GM21381 (cell line): ENCODE results near the gene FGF13.

Source experiments
- ATAC-seq: cut with Tn5 transposase; IDR thresholded peaks from one replicate; pipeline ENCODE4 v1.9.1; 2021; ENCODE audit warnings: mild to moderate bottlenecking, moderate library complexity; ENCODE audit not compliant: unreplicated experiment

FGF13 gene

DNA sequence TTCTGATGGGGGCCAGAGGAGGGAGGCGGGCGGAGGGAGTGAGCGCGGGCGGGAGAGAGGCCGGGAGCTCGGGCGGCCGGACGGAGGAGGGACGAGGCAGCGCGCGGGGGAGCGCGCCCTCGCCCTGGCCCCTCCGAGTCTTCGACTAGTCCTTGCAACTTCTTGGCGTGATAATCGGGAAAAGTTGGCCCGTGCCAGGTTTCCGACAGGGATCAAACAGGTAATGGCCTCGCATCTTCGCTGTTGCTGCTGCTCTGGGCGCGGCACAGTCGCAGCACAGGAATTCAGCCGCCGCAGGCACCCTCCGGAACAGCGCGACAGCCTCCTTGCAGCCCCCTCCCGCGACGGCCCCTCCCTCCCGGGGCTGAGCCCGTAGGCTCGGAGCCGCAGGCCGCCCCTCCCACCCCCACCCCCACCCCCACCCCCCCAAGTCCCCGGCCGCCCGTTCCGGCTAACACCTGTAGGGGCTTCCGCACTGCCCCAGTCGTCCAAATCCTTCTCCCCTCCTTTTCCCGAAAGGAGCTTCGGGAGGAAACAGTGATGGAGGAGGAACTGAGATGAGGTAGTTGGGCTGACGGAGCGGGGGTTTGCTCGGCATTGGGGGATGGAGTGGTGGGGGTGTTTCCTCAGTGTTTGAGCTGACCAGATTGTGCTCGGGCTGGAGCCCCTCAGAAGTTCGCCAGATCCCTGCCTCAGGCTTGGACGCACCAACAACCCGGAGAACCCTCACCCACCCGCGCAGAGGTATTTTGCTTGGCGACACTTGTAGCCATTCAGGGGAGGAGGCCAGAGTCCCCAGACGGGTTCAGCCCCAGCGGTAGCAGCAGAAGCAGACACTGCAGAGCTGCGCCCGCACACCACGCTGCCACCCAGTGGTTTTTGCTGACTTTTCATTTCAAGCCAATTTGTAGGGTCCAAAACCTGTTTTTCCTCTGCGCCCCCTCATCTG is at the start of gene FGF13:
TSS of gene FGF13 (minus strand) at position 319 of the 949 bp plus-strand sequence. CDS start 714 bp downstream, outside the sequence.
- ATAC-seq: no peak

DNA sequence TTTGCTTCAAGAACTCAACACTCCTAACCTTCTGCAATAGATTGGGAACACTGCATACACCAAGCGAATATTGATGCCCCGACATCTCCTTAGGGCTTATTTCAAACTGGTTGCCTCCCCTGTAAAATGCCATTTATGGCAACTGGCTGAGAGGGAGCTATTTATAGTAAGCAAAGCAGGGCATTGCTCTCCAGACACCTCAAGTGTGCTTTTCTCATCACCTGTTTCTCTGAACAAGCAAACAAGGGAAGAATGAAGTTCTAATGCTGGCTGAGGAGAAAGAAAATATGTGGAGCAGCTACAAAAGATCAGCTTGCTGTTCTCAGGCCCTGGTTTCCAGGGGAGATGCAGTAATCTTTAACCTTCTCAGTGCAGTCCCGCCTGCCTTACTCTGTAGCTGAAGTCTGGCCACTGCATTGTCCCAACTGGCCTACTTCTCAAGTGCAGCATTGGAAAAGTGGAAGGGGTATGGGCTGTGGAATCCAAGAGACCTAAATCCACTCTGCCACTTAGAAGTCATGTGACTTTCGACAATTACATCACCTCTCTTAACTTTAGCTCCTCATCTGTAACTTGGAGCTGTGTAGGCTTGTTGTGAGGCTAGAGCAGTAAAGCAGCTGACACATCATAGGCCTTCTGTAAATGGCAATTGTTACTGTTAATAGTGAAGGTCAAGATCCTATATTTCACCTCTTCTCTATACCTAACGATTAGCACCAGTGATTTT is 47.9 kb upstream of the FGF13 start:
- ATAC-seq: no peak

DNA sequence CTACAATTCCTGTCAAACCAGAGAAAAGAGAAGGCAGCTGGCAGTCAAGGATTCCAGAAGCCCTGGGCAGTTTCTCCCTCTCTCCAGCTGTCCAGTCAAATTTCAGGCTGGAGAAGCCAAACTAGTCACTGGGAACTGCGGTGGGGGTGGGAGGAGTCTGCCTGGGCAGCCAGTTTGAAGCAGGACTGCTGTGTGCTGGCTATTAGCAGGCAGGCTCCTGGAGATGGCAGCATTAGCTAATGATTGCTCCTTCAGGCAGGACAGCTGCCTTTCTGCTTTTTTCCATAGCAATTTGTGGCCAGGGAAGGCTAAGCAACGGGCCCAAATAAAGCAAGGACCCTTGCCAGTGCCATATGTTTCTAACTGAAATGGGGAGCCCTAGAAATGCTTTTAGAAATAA is 44.7 kb upstream of the FGF13 start:
- ATAC-seq: no peak

DNA sequence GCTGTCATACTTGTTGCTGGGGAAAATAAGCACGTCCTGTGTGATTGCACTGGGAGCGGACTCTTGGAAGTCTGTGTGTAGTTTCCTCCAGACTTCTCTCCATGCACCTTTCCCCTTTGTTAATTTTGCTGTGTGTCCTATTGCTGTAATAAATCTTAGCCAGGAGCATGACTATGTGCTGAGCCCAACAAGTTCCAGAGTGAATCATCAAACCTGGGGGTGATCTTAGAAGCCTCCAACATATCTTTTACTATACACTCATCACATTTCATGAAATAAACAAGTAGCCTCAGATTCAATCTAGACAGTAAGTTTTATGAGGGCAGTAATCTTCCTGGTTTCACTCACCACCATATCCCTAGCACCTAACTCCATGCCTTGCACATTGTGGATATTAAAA is 43.3 kb upstream of the FGF13 start:
- ATAC-seq: no peak

DNA sequence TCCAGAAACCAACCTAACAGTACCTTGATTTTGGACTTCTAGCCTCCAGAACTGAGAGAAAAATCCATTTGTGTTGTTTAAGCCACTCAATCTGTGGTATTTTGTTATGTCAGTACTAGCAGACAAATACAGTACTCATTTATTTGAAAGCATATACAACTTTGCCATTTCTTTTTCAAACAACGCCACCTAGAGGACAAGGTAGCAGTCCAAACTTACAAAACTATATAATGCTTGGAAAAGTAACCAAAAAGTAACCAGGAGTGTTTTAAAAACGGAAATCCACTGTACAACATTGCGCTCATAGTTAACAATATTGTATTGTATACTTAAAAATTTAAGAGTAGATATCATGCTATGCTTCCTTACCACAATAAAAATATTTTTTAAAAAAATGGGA is 37.0 kb upstream of the FGF13 start:
- no peak for ATAC-seq

DNA sequence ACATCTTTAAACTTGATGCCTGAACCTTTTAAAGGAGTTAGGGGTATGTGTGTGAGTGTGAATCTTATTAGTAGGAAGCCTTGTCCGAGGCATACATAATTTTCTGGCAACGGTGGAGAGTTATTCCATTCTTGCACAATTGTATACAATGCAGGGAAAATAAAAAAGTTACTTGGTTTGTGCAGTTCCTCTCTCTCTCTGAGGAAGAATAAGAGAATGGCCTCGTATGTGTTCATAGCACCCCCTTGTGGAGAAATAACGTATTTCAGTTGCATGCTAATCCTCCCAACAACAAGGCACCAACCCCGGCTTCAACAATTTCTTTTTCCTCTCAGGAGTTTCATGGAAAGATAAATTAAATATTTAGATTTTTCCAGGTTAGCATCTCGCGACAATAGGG is 33.7 kb upstream of the FGF13 start:
- no peak for ATAC-seq

DNA sequence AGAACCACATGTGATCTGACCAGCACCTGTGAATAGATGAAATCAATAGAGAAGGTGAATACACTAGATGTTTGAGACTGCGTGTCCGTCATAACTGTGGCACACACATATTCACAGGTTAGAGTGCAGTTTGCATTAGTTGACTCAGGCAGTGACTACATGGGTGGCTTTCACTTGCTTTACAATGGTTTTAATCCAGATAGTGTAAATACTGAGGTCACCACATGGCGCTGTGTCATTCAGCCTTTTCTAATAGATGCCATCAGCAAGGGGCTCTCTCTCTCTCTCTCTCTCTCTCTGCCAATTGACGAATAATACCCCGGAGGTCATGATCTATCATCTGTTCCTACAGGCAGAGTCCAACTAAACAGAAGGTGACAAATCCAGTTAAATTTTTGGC is 30.7 kb upstream of the FGF13 start:
- ATAC-seq: no peak

DNA sequence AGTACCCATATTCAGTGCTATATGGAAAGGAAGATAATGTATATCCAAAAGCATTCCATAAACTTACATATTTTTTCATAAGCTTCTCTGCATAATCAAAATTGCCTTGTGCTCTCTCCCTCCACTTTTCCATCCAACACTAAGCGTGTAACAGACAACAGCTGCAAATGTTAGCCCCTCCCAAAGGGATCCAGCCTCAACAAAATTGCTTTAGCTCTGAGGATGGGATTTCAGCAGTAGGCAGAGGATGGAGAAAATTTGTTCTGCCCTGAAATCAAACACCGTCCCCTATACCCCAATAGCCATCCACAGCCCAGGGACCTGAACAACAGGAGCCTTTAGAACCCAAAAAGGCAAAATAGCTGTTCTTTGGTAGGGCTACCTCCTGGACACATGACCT is 28.8 kb upstream of the FGF13 start:
- no peak for ATAC-seq

DNA sequence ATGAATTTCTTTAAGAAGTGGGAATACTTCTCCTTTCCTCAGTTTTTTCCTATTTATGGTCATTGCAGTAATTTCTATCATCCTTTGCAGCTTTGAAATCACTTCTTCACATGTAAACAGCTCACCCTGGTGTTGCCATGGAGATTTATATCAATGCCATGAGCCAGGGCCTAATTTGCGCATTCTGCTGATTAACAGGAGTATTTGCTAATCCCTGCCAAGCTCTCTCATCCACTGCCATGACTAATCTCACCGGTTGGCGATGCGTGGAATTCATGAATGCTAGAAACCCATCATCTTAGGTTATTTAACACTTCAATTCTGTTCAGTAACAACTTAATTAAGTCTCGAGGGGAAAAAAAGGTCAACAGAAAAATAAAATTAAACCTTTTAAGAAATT is 11.8 kb upstream of the FGF13 start:
- ATAC-seq: no peak

DNA sequence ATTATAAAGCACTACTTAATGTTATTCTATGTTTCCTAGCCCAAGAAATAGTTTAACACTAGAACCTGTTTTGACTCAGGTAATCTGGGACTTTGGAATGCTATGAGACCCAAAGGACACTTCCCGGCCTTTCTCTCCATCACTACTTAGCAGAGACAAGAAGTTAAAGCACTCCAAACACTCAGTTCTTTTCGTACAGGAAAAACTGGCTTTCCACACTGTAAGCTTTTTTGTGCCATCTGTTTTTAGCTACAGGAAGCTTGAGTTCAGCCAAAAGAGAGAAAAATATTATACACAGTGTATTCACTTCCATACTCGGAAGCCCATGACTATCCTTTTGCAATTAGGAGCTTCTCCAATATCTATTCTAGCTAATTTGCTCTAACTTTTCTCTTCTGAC is 7.9 kb upstream of the FGF13 start:
- no peak for ATAC-seq

DNA sequence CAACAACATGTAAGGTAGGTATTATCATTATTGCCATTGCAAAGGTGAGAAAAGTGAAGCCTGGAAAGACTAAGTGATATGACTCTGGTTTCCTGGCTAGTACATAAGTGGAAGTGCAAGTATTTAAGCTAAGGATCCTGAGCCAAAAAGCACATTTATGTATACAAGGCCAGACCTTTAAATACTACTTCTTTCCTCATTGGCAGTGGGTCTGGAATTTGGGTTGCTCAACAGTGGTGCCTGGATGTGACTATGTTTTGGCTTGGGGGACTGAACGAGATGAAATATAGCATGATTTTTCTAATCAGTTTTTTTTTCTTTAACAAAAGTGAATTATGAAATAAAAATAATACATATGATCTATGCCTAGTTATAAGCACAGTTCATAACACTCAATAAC is 7.4 kb upstream of the FGF13 start:
- ATAC-seq: no peak

DNA sequence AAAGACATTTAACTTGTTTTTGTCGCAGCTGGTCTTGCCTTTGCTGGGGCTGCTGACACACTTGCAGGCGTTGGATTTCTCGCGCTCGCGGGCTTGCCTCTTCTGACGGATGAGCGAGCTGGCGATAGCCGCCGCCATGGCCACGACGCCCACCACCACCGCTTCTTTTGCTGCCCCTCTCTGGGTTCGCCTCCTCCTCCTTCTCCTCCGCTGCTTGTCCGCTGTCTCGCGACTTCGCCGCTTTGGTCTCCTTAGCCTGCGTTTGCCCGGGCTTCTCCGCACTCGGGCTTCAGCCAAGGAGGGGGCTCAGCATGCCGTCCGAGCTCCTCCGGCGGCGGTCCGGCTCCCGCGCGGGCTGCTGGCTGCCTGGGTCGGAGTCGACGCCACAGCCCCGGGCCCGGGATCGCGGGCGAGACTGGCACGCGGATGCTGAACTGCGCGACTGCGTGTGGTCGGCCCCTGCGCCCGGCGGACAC is 613 bp downstream of the FGF13 start:
- ATAC-seq: no peak

DNA sequence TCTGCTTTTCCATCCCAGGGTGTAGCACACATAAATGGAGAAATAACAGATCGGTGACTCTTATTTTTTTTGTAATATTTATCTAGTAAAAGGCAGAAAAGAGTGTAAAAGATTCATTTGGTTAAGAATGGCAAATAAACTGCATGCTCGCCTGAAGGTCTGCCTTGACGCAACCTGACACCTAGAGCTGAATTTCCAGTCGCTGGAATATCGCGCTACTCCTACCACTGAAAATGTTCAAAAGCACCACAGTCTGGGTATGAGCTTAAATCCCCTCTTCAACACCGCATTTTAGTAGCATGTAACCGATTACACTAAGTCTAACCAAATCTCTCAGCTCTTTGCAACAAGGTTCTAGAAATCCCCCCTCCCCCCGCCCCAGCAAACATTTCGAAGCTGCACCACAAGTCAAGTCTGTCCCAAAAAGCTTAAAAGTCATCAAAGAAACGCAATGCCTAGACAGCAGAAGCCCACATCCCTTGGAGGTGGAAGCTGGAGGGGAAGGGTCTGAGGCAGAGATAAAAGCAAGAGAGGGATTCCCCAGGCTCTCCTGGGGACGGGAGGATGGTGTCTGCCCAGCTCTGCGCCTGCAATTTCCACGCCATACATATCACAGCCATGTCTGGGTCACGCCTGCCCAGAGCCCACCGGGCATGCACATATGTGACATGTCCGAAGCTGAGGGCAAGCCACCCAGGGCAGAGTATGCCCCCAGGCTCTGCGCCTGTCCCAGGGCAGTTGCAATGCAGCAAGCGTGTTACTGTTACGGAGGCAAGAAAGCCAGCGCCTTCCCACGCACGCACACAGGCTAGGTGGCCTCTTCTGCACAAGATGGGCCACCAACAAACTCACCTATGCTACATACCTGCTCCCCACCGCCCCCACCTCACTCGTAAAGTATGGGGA is 1.4 kb downstream of the FGF13 start:
- no peak for ATAC-seq

DNA sequence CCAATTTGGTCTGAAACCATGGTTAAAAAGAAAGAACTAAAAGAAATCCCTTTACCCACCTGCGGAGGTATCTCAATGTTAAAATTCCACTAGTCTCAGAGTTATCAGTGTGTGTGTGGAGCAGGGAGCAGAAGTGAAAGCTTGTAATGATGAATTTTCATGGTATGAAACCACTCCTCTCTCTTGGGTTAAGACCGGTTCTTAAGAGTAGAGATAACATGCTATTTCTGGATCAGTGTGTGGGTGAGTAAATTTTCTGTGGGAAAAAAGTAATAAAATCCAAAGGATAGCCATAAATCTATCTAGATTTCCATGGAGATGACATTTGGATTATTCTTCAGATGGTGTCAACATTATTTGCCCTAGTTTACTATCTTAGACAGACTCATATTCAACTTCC is 3.2 kb downstream of the FGF13 start:
- no peak for ATAC-seq

DNA sequence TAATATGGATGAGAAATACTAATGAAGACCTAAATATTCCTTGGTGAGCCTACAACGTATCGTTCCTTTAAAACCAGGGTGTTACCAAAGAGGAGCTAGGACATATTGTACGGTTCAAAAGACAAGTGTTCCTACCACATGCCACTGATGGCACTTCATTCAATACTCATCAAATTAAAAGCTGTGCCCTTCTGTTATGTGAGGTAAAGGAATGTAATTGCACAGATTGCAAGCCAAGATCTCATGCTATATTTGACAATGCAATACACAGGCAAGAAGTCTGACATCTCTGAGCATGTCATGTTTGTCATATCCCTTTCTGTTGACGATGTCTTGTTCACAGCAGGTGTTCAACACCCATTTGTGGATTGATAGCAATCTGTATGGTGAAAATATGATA is 6.9 kb downstream of the FGF13 start:
- no peak for ATAC-seq

DNA sequence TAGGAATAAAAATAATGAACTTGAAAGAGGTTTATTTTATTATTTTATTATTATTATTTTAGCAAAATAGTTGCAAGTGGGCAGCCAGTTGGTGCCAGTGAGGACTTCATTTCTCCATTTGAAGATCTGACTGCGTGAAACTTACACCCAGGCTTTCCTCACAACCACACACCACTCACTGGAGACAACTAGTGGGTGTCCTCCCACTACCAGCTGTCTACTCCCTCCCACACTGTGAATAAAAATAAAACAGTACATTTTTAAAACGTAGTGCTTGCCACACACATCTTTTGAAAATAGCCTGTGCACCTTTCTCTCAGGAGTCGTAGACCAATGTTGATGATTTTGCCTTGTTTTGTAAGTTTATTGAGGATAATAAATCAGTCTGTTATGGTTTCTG is 7.4 kb downstream of the FGF13 start:
- ATAC-seq: no peak

DNA sequence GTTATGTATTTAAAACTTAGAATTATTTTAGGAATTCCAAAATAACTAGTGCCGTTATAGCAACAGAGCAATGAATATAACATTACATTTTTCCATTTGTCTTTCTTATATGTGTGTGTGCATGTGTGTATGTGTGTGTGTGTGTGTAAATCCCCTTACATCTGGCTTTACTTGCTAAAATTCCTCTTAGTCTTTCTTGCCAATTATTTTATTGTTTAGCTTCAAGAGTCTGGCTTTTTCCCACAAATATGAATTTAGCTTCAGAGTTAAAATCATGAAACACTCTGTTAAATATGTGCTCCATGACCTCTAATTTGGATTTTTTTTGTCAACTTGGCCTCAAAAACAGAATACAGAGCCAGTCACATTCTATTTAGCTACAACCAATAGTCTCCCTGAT is 18.9 kb downstream of the FGF13 start:
- no peak for ATAC-seq

DNA sequence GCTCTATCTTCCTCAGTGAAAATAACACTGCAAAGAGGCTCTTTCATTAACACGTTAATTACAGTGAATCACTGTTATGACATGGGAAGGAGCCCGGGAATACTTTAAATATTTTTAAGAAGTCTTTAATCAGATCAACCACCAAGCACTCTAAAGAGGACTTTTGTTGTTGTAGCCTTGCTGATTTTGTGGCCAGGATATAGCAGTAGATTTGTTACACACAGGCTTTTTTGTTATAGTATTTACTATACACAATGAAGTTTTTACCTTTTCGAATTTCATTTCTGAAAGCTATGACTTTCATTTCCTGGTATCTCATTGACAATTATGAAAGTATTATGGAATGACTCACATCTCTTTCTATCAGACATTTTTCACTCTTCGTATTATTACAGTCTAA is 20.3 kb downstream of the FGF13 start:
- no peak for ATAC-seq

DNA sequence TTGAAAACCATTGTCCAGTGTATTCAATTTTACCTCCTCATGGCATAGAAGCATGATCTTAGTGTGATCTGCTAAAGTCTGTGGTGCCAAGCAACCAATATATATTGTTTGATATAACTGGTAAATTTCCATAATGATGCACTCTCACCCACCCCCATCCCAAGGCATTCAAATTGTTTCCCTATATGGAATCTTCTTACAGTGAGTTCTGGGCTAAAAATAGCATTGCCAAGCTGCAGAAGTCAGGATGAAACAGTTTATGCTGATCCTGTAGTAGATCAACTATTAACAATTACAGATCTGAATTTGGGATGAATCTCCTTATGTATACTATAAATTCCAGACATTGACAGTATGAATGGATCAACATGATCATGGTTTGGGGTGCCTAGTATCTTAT is 20.9 kb downstream of the FGF13 start:
- ATAC-seq: no peak

DNA sequence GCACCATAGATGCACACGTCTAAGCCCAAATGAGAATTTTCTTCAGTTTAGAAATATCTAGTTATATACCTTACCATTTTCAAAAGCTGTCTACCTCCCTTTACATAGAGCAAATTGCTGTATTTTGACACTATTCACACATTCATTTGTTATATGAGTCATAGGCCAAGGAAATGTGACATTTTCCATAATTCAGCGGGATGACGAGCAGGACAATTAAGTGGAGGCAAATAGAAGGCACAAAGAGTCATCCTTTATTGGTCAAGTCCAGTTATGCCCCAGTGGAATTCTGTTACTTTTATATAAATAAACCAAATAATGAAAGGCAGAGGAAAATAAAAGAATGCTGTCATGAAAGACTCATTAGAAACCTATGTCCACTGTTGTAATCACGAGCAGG is 27.9 kb downstream of the FGF13 start:
- ATAC-seq: no peak

DNA sequence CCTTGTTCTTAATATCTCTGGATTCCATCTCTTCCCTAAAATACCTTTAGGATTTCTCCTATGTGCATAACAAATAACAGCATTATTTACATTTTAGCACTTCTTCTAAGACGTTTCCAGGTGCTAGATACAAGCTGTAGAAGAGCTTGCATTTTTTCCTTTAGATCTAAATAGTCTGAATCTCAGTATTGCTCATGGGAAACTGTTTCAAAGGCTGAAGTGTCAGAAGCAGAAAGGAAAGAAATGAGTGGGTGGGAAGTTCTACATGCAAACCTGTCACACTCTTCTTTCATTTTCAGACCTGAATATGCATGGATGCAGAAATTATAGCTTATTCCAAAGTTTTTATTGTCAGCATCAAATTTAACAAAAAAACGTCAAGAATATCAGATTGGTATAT is 41.8 kb downstream of the FGF13 start:
- ATAC-seq: no peak
